ENCODE measurements around the gene CASZ1. TPM values are rescaled to one million over a fixed set of nuclear protein-coding genes. Genes with fewer than 3 reads are reported as not detected.

Gene CASZ1
- total RNA-seq, 1 experiment from 2014 or later = 0.69 TPM

GRCh38 chr1:10637834-10638558 is 158.4 kb downstream of the CASZ1 start:
- DNase-seq (ENCODE audit: low read depth, low spot score) = no peak
- in situ Hi-C loops (cut with HindIII; ENCODE audit: low pct_unique_long_range_greater_than_20kb, low sequenced_read_pairs) = no loop called here

- in situ Hi-C loops (cut with HindIII; ENCODE audit: low pct_unique_long_range_greater_than_20kb, low sequenced_read_pairs) = no loop called here
- no peak for DNase-seq (ENCODE audit: low read depth, low spot score)
Observed at GRCh38 chr1:10637400-10637799, 159.0 kb downstream of the CASZ1 start.

GRCh38 chr1:10635992-10636391 is 160.5 kb downstream of the CASZ1 start:
- in situ Hi-C loops (cut with HindIII; ENCODE audit: low pct_unique_long_range_greater_than_20kb, low sequenced_read_pairs) = no loop called here
- no peak for DNase-seq (ENCODE audit: low read depth, low spot score)

GRCh38 chr1:10635085-10635896 is 161.2 kb downstream of the CASZ1 start:
- DNase-seq (ENCODE audit: low read depth, low spot score) = no peak
- in situ Hi-C loops (cut with HindIII; ENCODE audit: low pct_unique_long_range_greater_than_20kb, low sequenced_read_pairs) = no loop called here

- in situ Hi-C loops (cut with HindIII; ENCODE audit: low pct_unique_long_range_greater_than_20kb, low sequenced_read_pairs) = no loop called here
- no peak for DNase-seq (ENCODE audit: low read depth, low spot score)
Observed at GRCh38 chr1:10634428-10635084, 161.9 kb downstream of the CASZ1 start.

- no peak for DNase-seq (ENCODE audit: low read depth, low spot score)
- in situ Hi-C loops (cut with HindIII; ENCODE audit: low pct_unique_long_range_greater_than_20kb, low sequenced_read_pairs) = no loop called here
Observed at GRCh38 chr1:10634075-10634427, 162.4 kb downstream of the CASZ1 start.

GRCh38 chr1:10633416-10633815 is 163.0 kb downstream of the CASZ1 start:
- no peak for DNase-seq (ENCODE audit: low read depth, low spot score)
- in situ Hi-C loops (cut with HindIII; ENCODE audit: low pct_unique_long_range_greater_than_20kb, low sequenced_read_pairs) = no loop called here

- in situ Hi-C loops (cut with HindIII; ENCODE audit: low pct_unique_long_range_greater_than_20kb, low sequenced_read_pairs) = no loop called here
Observed at GRCh38 chr1:10632691-10633090, 163.8 kb downstream of the CASZ1 start.

GRCh38 chr1:10631811-10632593 is 164.4 kb downstream of the CASZ1 start:
- in situ Hi-C loops (cut with HindIII; ENCODE audit: low pct_unique_long_range_greater_than_20kb, low sequenced_read_pairs) = no loop called here
- no peak for DNase-seq (ENCODE audit: low read depth, low spot score)

More at GRCh38 chr1:10632691-10633090, 163.8 kb downstream of the CASZ1 start:
- no peak for DNase-seq (ENCODE audit: low read depth, low spot score)

GRCh38 chr1:10631121-10631810 is 165.2 kb downstream of the CASZ1 start:
- in situ Hi-C loops (cut with HindIII; ENCODE audit: low pct_unique_long_range_greater_than_20kb, low sequenced_read_pairs) = no loop called here
- no peak for DNase-seq (ENCODE audit: low read depth, low spot score)

GRCh38 chr1:10630661-10631120 is 165.8 kb downstream of the CASZ1 start:
- no peak for DNase-seq (ENCODE audit: low read depth, low spot score)
- in situ Hi-C loops (cut with HindIII; ENCODE audit: low pct_unique_long_range_greater_than_20kb, low sequenced_read_pairs) = no loop called here

GRCh38 chr1:10629816-10630571 is 166.5 kb downstream of the CASZ1 start:
- in situ Hi-C loops (cut with HindIII; ENCODE audit: low pct_unique_long_range_greater_than_20kb, low sequenced_read_pairs) = no loop called here
- DNase-seq (ENCODE audit: low read depth, low spot score) = no peak

GRCh38 chr1:10629091-10629815 is 167.2 kb downstream of the CASZ1 start:
- no peak for DNase-seq (ENCODE audit: low read depth, low spot score)
- in situ Hi-C loops (cut with HindIII; ENCODE audit: low pct_unique_long_range_greater_than_20kb, low sequenced_read_pairs) = no loop called here

- no peak for DNase-seq (ENCODE audit: low read depth, low spot score)
- in situ Hi-C loops (cut with HindIII; ENCODE audit: low pct_unique_long_range_greater_than_20kb, low sequenced_read_pairs) = no loop called here
Observed at GRCh38 chr1:10628685-10629084, 167.8 kb downstream of the CASZ1 start.

GRCh38 chr1:10626791-10627410 is 169.5 kb downstream of the CASZ1 start:
- in situ Hi-C loops (cut with HindIII; ENCODE audit: low pct_unique_long_range_greater_than_20kb, low sequenced_read_pairs) = no loop called here
- no peak for DNase-seq (ENCODE audit: low read depth, low spot score)

Data from SK-MEL-5 (cell line).